ENCODE results near the gene ALDH1A1.

DNA sequence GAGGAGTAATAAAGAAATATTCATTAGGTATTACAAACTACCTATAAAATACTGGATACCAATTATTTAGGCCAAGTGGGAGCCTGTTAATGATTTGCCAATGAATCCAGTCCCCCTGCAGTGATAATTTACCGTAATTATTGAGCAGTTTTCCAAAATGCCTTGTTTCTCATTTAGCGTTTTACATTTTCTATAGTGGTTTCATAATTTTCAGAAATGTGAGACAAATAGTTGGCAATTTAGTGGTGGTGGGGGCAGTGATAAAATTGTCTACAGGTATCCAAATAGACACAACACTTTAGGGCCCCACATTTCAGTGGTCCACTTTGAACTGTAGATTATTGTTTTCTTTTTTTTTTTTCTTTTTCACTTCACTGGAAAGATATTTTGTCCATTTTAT, 27.3 kb upstream of the ALDH1A1 start:
- TF ChIP-seq, protein P1, sequence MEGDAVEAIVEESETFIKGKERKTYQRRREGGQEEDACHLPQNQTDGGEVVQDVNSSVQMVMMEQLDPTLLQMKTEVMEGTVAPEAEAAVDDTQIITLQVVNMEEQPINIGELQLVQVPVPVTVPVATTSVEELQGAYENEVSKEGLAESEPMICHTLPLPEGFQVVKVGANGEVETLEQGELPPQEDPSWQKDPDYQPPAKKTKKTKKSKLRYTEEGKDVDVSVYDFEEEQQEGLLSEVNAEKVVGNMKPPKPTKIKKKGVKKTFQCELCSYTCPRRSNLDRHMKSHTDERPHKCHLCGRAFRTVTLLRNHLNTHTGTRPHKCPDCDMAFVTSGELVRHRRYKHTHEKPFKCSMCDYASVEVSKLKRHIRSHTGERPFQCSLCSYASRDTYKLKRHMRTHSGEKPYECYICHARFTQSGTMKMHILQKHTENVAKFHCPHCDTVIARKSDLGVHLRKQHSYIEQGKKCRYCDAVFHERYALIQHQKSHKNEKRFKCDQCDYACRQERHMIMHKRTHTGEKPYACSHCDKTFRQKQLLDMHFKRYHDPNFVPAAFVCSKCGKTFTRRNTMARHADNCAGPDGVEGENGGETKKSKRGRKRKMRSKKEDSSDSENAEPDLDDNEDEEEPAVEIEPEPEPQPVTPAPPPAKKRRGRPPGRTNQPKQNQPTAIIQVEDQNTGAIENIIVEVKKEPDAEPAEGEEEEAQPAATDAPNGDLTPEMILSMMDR (optimal IDR thresholded peaks at IDR 0.05 in 1 of 3, IDR thresholded peaks at IDR 0.05 in 1 of 3, conservative IDR thresholded peaks at IDR 0.05 in 1 of 3; ENCODE audit: extremely low read depth in 1 of 3, insufficient read depth in 2 of 3, low read length in 3 of 3): no peak
- TF ChIP-seq EZH2 (IDR thresholded peaks at IDR 0.05; ENCODE audit: low read length): no peak
